GM12875 (cell line): ENCODE results near the gene HDAC9.
A peak's percentile ranks its signal among the peaks of the same experiment; 100 is the strongest.
"Not testable (repeated sequence)": the region's sequence is repeated elsewhere in the genome, so short reads cannot be mapped to it uniquely, and the experiment has no call there.

Experiments
- H3K4me3 ChIP-seq: one replicate; pipeline ENCODE4 v1.5.1; 2011; ENCODE audit warnings: low read depth, low read length, control low read depth
- CTCF ChIP-seq: IDR thresholded peaks from 2 replicates; pipeline ENCODE4 v1.5.1; 2011; ENCODE audit warnings: low read depth, mild to moderate bottlenecking, control low read depth, inconsistent platforms, low read length, moderate library complexity, borderline replicate concordance; ENCODE audit not compliant: insufficient read depth

HDAC9 gene

GRCh38 chr7:19024261-19024660, 528.7 kb downstream of the HDAC9 start:
- no peak overlapping the region for H3K4me3 ChIP-seq
- TF ChIP-seq CTCF = no peak

- no peak for TF ChIP-seq CTCF
- H3K4me3 ChIP-seq = no peak overlapping the region
Observed at GRCh38 chr7:19026888-19027287, 531.3 kb downstream of the HDAC9 start.

- TF ChIP-seq CTCF = no peak
- no peak overlapping the region for H3K4me3 ChIP-seq
Observed at GRCh38 chr7:19030281-19030680, 534.7 kb downstream of the HDAC9 start.

GRCh38 chr7:19032942-19033341, 537.4 kb downstream of the HDAC9 start:
- H3K4me3 ChIP-seq = not testable (repeated sequence)

GRCh38 chr7:19051767-19052375, 556.3 kb downstream of the HDAC9 start:
- no peak overlapping the region for H3K4me3 ChIP-seq
- TF ChIP-seq CTCF = peak; percentile 61; the same call in 1 of the 2 replicates
